PFSK-1 (cell line): ENCODE results near the gene CDIPT.

ENCODE experiments used
- FOXP2 ChIP-seq: optimal IDR thresholded peaks from 2 replicates; pipeline ENCODE3; 2011; ENCODE audit warnings: borderline replicate concordance, control low read depth, inconsistent platforms; ENCODE audit not compliant: insufficient read depth; ENCODE audit errors: extremely low read length, extremely low read depth
- POLR2AphosphoS5 ChIP-seq: IDR thresholded peaks from 2 replicates; pipeline ENCODE4 v1.6.1; 2012; ENCODE audit warnings: low read depth, mild to moderate bottlenecking, control low read depth, low read length, moderate library complexity
- REST ChIP-seq, 2 experiments: IDR thresholded peaks; 2 replicates each; pipeline versions ENCODE4 v1.6.1 to v1.8.0; 2011 to 2012; ENCODE audit warnings: low read depth in 2 of 2, low read length in 2 of 2, control low read depth in 1 of 2, inconsistent platforms in 1 of 2, mild to moderate bottlenecking in 1 of 2, moderate library complexity in 1 of 2; ENCODE audit not compliant: insufficient read depth in 1 of 2
- SIN3A ChIP-seq: IDR thresholded peaks from 2 replicates; pipeline ENCODE4 v1.6.1; 2012; ENCODE audit warnings: mild to moderate bottlenecking, low read length, moderate library complexity, borderline replicate concordance; ENCODE audit not compliant: insufficient read depth
- TAF1 ChIP-seq: IDR thresholded peaks from 2 replicates; pipeline ENCODE4 v1.6.1; 2012; ENCODE audit warnings: low read length, control low read depth, borderline replicate concordance; ENCODE audit not compliant: insufficient read depth

The CDIPT gene

GRCh38 chr16:29858149-29858849 lies 4.7 kb downstream of the CDIPT start:
- TF ChIP-seq REST (IDR thresholded peaks at IDR 0.05; ENCODE audit: insufficient read depth in 1 of 2, low read depth in 2 of 2, low read length in 2 of 2) (no peak), SIN3A (no peak), TAF1 (no peak), FOXP2 (no peak), POLR2AphosphoS5 (no peak)

- TF ChIP-seq TAF1 (no peak), REST (IDR thresholded peaks at IDR 0.05; ENCODE audit: insufficient read depth in 1 of 2, low read depth in 2 of 2, low read length in 2 of 2) (no peak), SIN3A (no peak), FOXP2 (no peak), POLR2AphosphoS5 (no peak)
These were observed 5.8 kb downstream of the CDIPT start for GRCh38 chr16:29857133-29857760.

- no peak for TF ChIP-seq POLR2AphosphoS5
- no peak for TF ChIP-seq SIN3A
- TF ChIP-seq TAF1, result no peak
- TF ChIP-seq FOXP2, result no peak
- TF ChIP-seq REST (IDR thresholded peaks at IDR 0.05; ENCODE audit: insufficient read depth in 1 of 2, low read depth in 2 of 2, low read length in 2 of 2), result no peak
These were observed 8.4 kb downstream of the CDIPT start for GRCh38 chr16:29854520-29855100.

- TF ChIP-seq FOXP2 (no peak), POLR2AphosphoS5 (peak; percentile 46; the same call in 1 of the 2 replicates), TAF1 (no peak), SIN3A (0 out of 2 replicates have a peak, but pooled peaks have one; percentile 13), REST (IDR thresholded peaks at IDR 0.05; ENCODE audit: insufficient read depth in 1 of 2, low read depth in 2 of 2, low read length in 2 of 2) (no peak)
These were observed 10.4 kb downstream of the CDIPT start for GRCh38 chr16:29852654-29853053.
